HG02623 (cell line): ENCODE results near the gene SF3B1.
"Not testable (repeated sequence)": the region's sequence is repeated elsewhere in the genome, so short reads cannot be mapped to it uniquely, and the experiment has no call there.

Experiments used
- ATAC-seq: cut with Tn5 transposase; IDR thresholded peaks from one replicate; pipeline ENCODE4 v1.9.1; 2021; ENCODE audit warnings: moderate library complexity; ENCODE audit not compliant: unreplicated experiment

Gene SF3B1

DNA sequence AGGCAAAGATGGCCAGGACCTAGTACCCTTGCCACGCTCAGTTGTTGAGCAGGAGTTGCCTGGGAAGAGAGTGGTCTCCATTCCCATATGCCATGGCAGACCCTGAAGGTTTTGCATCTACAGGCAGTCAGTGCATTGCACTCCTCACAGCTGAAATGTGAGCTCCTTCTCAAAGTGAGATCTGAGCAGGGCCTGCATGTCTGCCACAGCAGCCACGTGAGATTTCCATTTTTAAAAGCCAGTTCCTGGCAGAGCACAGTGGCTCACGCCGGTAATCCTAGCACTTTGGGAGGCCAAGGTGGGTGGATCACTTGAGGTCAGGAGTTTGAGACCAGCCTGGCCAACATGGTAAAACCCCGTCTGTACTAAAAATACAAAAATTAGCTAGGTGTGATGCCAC, 90.9 kb downstream of the SF3B1 start:
- ATAC-seq, result not testable (repeated sequence)

DNA sequence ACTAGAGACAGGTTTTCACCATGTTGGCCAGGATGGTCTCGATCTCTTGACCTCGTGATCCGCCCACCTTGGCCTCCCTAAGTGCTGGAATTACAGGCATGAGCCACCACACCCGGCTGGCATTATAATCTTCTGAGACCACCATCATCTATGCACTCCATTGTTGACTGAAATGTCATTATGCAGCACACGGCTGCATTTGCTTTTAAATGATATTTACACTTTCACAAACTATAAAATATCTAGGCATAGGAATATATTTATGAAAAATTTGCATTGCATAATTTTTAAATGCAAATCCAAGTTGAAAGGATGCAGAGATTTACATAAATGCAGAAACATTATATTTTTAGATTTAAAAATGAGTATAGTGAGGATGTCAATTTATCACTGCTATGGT, 94.2 kb downstream of the SF3B1 start:
- ATAC-seq, result no peak
